Left lung (tissue), 10 donors: ENCODE data around the gene CD3G. TPM values are rescaled to one million over a fixed set of nuclear protein-coding genes. Genes with fewer than 3 reads are reported as not detected.

Source experiments
- ATAC-seq: fragments of 200-7000 bp; cut with Tn5 transposase; one replicate; pipeline ENCODE4 v1.9.1; 2020; ENCODE audit warnings: moderate library complexity
- DNase-seq, 4 donors: peaks; one replicate each; pipeline ENCODE4 v3.0.0-alpha.2; 2013 to 2020
- H3K27ac ChIP-seq, 2 donors: fragments of 200-600 bp; sonication (generic) in 1 of 2; one replicate each; pipeline versions ENCODE4 v1.5.0 to v1.8.0; 2020 to 2021
- H3K27me3 ChIP-seq, 2 donors: fragments of 200-600 bp; sonication (generic) in 1 of 2; one replicate each; pipeline versions ENCODE4 v1.5.0 to v1.8.0; 2020 to 2021
- H3K36me3 ChIP-seq, 2 donors: fragments of 200-600 bp; sonication (generic) in 1 of 2; one replicate each; pipeline versions ENCODE4 v1.5.0 to v1.8.0; 2020 to 2021
- H3K4me1 ChIP-seq, 2 donors: fragments of 200-600 bp; one replicate each; pipeline ENCODE4 v1.8.0; 2021
- H3K4me3 ChIP-seq, 2 donors: fragments of 200-600 bp; sonication (generic) in 1 of 2; one replicate each; pipeline versions ENCODE4 v1.5.0 to v1.8.0; 2020 to 2021; ENCODE audit warnings: mild to moderate bottlenecking in 1 of 2
- H3K9me3 ChIP-seq, 2 donors: fragments of 200-600 bp; sonication (generic) in 1 of 2; one replicate each; pipeline versions ENCODE4 v1.5.0 to v1.8.0; 2020 to 2021
- intact Hi-C, 2 donors: fragments of 100-400 bp; cut with DNase I; formaldehyde crosslinking; loops; one replicate each; pipeline versions ENCODE4 v1.11.2 to v1.14.2; 2022
- polyA plus RNA-seq, 6 donors: library from polyadenylated mRNA; unstranded; fragments of 120-200 nt; gene quantifications; one replicate each; pipeline ENCODE4 v1.2.1, GENCODE V29; 2013; ENCODE audit not compliant: insufficient read length in 6 of 6
- total RNA-seq, 2 donors: library from RNA; stranded (reverse); fragmentation: NEBNext Ultra II Directional; extraction: Animal tissue kit (Norgen Biotek cat#: 25700); gene quantifications; one replicate each; pipeline ENCODE4 v1.2.1, GENCODE V29; 2021
- TF ChIP-seq, protein P1 (sequence below), 2 donors: fragments of 200-600 bp; sonication (generic) in 1 of 2; IDR thresholded peaks; one replicate each; pipeline versions ENCODE4 v1.5.0 to v1.8.0; 2021; ENCODE audit warnings: antibody characterized with exemption in 2 of 2
- donor health status: DM: no; HTN: yes; CAD: no.
- donor health status: DM: no; HTN: no; CAD: no.

The CD3G gene
- total and polyA plus RNA-seq, 8 donors = 0.43 to 3.8 (median 0.99) TPM

- Histone ChIP-seq H3K4me3 (peak within 1 kb of the TSS in 1 of 2 donors; percentile 22), H3K9me3 (no peaks in the 10 kb centered on the region), H3K27ac (no peak within 1 kb of the TSS), H3K27me3 (no peaks in the 10 kb centered on the region), H3K4me1 (no peaks in the 10 kb centered on the region), H3K36me3 (no peaks in the 10 kb centered on the region)
- DNase-seq (no peak), ATAC-seq (no peak)
- intact Hi-C loops = loop anchor here in 1 of 2 donors (10.0 kb wide), 1 partner anchor 48 kb away; no protein-coding TSS in a partner anchor
- TF ChIP-seq, protein P1, sequence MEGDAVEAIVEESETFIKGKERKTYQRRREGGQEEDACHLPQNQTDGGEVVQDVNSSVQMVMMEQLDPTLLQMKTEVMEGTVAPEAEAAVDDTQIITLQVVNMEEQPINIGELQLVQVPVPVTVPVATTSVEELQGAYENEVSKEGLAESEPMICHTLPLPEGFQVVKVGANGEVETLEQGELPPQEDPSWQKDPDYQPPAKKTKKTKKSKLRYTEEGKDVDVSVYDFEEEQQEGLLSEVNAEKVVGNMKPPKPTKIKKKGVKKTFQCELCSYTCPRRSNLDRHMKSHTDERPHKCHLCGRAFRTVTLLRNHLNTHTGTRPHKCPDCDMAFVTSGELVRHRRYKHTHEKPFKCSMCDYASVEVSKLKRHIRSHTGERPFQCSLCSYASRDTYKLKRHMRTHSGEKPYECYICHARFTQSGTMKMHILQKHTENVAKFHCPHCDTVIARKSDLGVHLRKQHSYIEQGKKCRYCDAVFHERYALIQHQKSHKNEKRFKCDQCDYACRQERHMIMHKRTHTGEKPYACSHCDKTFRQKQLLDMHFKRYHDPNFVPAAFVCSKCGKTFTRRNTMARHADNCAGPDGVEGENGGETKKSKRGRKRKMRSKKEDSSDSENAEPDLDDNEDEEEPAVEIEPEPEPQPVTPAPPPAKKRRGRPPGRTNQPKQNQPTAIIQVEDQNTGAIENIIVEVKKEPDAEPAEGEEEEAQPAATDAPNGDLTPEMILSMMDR (IDR thresholded peaks at IDR 0.05) = no peak
These were observed 1.5 kb upstream of the CD3G start, which contains the start of gene CD3D for GRCh38 chr11:118342503-118343161. Gene CD3D, minus strand, starts transcription at chr11:118342705. Its CDS starts 98 bp downstream, at chr11:118342607.

DNA sequence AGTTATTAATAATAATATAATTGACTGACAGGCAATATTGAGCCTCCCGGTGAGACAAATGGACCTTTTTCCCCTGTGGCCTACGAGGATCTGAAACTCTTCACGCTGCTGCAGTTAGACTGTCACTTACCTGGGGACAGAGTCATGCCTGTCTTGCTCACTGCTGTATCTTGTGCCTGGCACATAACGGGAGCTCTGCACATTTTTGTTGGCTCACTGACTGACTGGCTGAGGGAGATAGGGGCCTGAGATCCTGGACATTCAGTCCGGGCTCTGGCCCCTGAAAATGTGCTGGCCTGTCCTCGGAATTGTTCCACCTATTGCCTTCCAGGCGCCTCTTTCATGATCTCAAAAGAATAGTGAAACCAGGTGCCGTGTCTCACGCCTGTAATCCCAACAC is 896 bp upstream of the CD3G start:
- Histone ChIP-seq H3K27me3 (no peaks in the 10 kb centered on the region), H3K27ac (no peak overlapping the region), H3K4me3 (no peak overlapping the region), H3K9me3 (no peaks in the 10 kb centered on the region), H3K36me3 (no peaks in the 10 kb centered on the region), H3K4me1 (no peaks in the 10 kb centered on the region)
- intact Hi-C loops = loop anchor here in 1 of 2 donors (10.0 kb wide), 1 partner anchor 48 kb away; no protein-coding TSS in a partner anchor
- DNase-seq (no peak), ATAC-seq (no peak)
- TF ChIP-seq, protein P1 (IDR thresholded peaks at IDR 0.05) = no peak

GRCh38 chr11:118349475-118349874 is 5.3 kb downstream of the CD3G start:
- intact Hi-C loops = loop anchor here in 1 of 2 donors (10.0 kb wide), 1 partner anchor 55 kb away; no protein-coding TSS in a partner anchor
- ATAC-seq (no peak), DNase-seq (no peak)
- H3K4me3 ChIP-seq = no peak overlapping the region
- H3K9me3 ChIP-seq = no peaks in the 10 kb centered on the region
- H3K27ac ChIP-seq = no peak overlapping the region
- H3K27me3 ChIP-seq = no peaks in the 10 kb centered on the region
- TF ChIP-seq, protein P1 (IDR thresholded peaks at IDR 0.05) = no peak
- no peaks in the 10 kb centered on the region for H3K36me3 ChIP-seq
- H3K4me1 ChIP-seq = no peaks in the 10 kb centered on the region

GRCh38 chr11:118353084-118353710 is 9.1 kb downstream of the CD3G start:
- intact Hi-C loops = loop anchor here in 1 of 2 donors (10.0 kb wide), 2 partner anchors 148 to 208 kb away; no protein-coding TSS in a partner anchor
- no peak for ATAC-seq
- Histone ChIP-seq H3K36me3 (no peaks in the 10 kb centered on the region), H3K27ac (no peak overlapping the region), H3K27me3 (no peaks in the 10 kb centered on the region), H3K9me3 (no peaks in the 10 kb centered on the region), H3K4me1 (no peaks in the 10 kb centered on the region), H3K4me3 (no peak overlapping the region)
- peak in 1 of 4 donors; percentile 20 for DNase-seq
- TF ChIP-seq, protein P1 (IDR thresholded peaks at IDR 0.05) = peak in 1 of 2 donors; percentile 45

GRCh38 chr11:118358071-118358470 is 13.9 kb downstream of the CD3G start:
- peaks cover 6 to 32% of the 10 kb centered on the region in 2 donors for H3K4me1 ChIP-seq
- no peaks in the 10 kb centered on the region for H3K36me3 ChIP-seq
- intact Hi-C loops = loop anchor here in 1 of 2 donors (10.0 kb wide), 2 partner anchors 153 to 213 kb away; no protein-coding TSS in a partner anchor
- ATAC-seq = no peak
- DNase-seq = no peak
- no peak overlapping the region for H3K27ac ChIP-seq
- no peaks in the 10 kb centered on the region for H3K27me3 ChIP-seq
- no peak overlapping the region for H3K4me3 ChIP-seq
- TF ChIP-seq, protein P1 (IDR thresholded peaks at IDR 0.05) = no peak
- no peaks in the 10 kb centered on the region for H3K9me3 ChIP-seq
